ENCODE measurements around the gene AHNAK2.
A peak's percentile ranks its signal among the peaks of the same experiment; 100 is the strongest.

The AHNAK2 gene

GRCh38 chr14:104977008-104977680 lies 1.0 kb downstream of the AHNAK2 start:
- no peak for TF ChIP-seq CTCF (IDR thresholded peaks at IDR 0.05; ENCODE audit: insufficient read depth, low read depth, low read length, missing control alignments)
- no peak for DNase-seq (ENCODE audit: low read depth)
- no peak overlapping the region for H3K4me3 ChIP-seq (ENCODE audit: low read depth, low read length)

- H3K4me3 ChIP-seq (ENCODE audit: low read depth, low read length): no peak overlapping the region
- DNase-seq (ENCODE audit: low read depth): peak; percentile 83
- peak; percentile 94 for TF ChIP-seq CTCF (IDR thresholded peaks at IDR 0.05; ENCODE audit: insufficient read depth, low read depth, low read length, missing control alignments)
Measured at GRCh38 chr14:104976198-104977007, 1.8 kb downstream of the AHNAK2 start.

GRCh38 chr14:104975481-104976197 lies 2.5 kb downstream of the AHNAK2 start:
- peak; percentile 38 for DNase-seq (ENCODE audit: low read depth)
- peak; percentile 30 for TF ChIP-seq CTCF (IDR thresholded peaks at IDR 0.05; ENCODE audit: insufficient read depth, low read depth, low read length, missing control alignments)
- no peak overlapping the region for H3K4me3 ChIP-seq (ENCODE audit: low read depth, low read length)

GRCh38 chr14:104974665-104975390 lies 3.3 kb downstream of the AHNAK2 start:
- DNase-seq (ENCODE audit: low read depth): no peak
- no peak overlapping the region for H3K4me3 ChIP-seq (ENCODE audit: low read depth, low read length)
- no peak for TF ChIP-seq CTCF (IDR thresholded peaks at IDR 0.05; ENCODE audit: insufficient read depth, low read depth, low read length, missing control alignments)

GRCh38 chr14:104974146-104974541 lies 4.0 kb downstream of the AHNAK2 start:
- TF ChIP-seq CTCF (IDR thresholded peaks at IDR 0.05; ENCODE audit: insufficient read depth, low read depth, low read length, missing control alignments): no peak
- H3K4me3 ChIP-seq (ENCODE audit: low read depth, low read length): no peak overlapping the region
- DNase-seq (ENCODE audit: low read depth): no peak

- TF ChIP-seq CTCF (IDR thresholded peaks at IDR 0.05; ENCODE audit: insufficient read depth, low read depth, low read length, missing control alignments): no peak
- no peak for DNase-seq (ENCODE audit: low read depth)
- H3K4me3 ChIP-seq (ENCODE audit: low read depth, low read length): no peak overlapping the region
Measured at GRCh38 chr14:104973385-104974145, 4.6 kb downstream of the AHNAK2 start.

Data from GM12865 (cell line).